WTC11 (cell line): ENCODE data around the gene NGLY1. TPM values are rescaled to one million over a fixed set of nuclear protein-coding genes. Genes with fewer than 3 reads are reported as not detected.

Experiments
- ATAC-seq: fragments of 200-7000 bp; cut with Tn5 transposase; 2 replicates; pipeline ENCODE4 v1.10.0; 2021; ENCODE audit warnings: mild to moderate bottlenecking, moderate library complexity
- CTCF ChIA-PET: fragments of 300-600 bp; sonication (Branson Sonifier 250); formaldehyde crosslinking; loops from one replicate; lab custom pipeline; 2021; ENCODE audit warnings: antibody characterized with exemption; lab: Charles Lee
- POLR2A ChIA-PET: fragments of 350-600 bp; sonication (Branson Sonifier 250); formaldehyde crosslinking; loops from one replicate; lab custom pipeline; 2021; ENCODE audit warnings: antibody characterized with exemption; lab: Charles Lee
- DNase-seq: peaks from one replicate; pipeline ENCODE4 v3.0.0; 2021; ENCODE audit warnings: low spot score
- H3K27ac Mint-ChIP-seq: 2 replicates; pipeline ENCODE4 v1.8.0; 2021; ENCODE audit warnings: mixed read lengths
- H3K27me3 Mint-ChIP-seq: 2 replicates; pipeline ENCODE4 v1.8.0; 2021; ENCODE audit warnings: low read depth, mild to moderate bottlenecking, moderate library complexity, mixed read lengths
- H3K36me3 Mint-ChIP-seq: 2 replicates; pipeline ENCODE4 v1.8.0; 2021; ENCODE audit warnings: mixed read lengths
- H3K4me1 Mint-ChIP-seq: 2 replicates; pipeline ENCODE4 v1.8.0; 2022; ENCODE audit warnings: mixed read lengths
- H3K4me3 Mint-ChIP-seq: 2 replicates; pipeline ENCODE4 v1.8.0; 2021; ENCODE audit warnings: mild to moderate bottlenecking, moderate library complexity, mixed read lengths
- H3K9me3 Mint-ChIP-seq: 2 replicates; pipeline ENCODE4 v1.8.0; 2021; ENCODE audit warnings: mixed read lengths
- ATF1 ChIP-seq: sonication (generic); formaldehyde crosslinking; IDR thresholded peaks from 2 replicates; pipeline ENCODE4 v1.8.1; 2023; ENCODE audit warnings: mild to moderate bottlenecking, moderate library complexity, missing genetic modification reagents
- CREM ChIP-seq: sonication (generic); formaldehyde crosslinking; IDR thresholded peaks from 2 replicates; pipeline ENCODE4 v1.8.1; 2022; ENCODE audit warnings: mild to moderate bottlenecking, missing genetic modification reagents, moderate library complexity
- EMX1 ChIP-seq: fragments of 250-450 bp; sonication (Bioruptor Pico); IDR thresholded peaks from 2 replicates; pipeline ENCODE4 v1.8.0; 2021; ENCODE audit warnings: mild to moderate bottlenecking
- FOXK1 ChIP-seq: sonication (generic); formaldehyde crosslinking; IDR thresholded peaks from 2 replicates; pipeline ENCODE4 v1.8.0; 2022; ENCODE audit warnings: mild to moderate bottlenecking, moderate library complexity, missing genetic modification reagents
- GTF2I ChIP-seq: fragments of 250-450 bp; sonication (Bioruptor Pico); conservative IDR thresholded peaks from 2 replicates; pipeline ENCODE4 v1.4.0; 2021; ENCODE audit warnings: mild to moderate bottlenecking
- NR2C2 ChIP-seq: sonication (generic); formaldehyde crosslinking; IDR thresholded peaks from 2 replicates; pipeline ENCODE4 v1.8.0; 2022; ENCODE audit warnings: mild to moderate bottlenecking, missing genetic modification reagents
- OVOL2 ChIP-seq: fragments of 250-450 bp; sonication (Bioruptor Pico); IDR thresholded peaks from 2 replicates; pipeline ENCODE4 v1.9.0; 2021; ENCODE audit warnings: mild to moderate bottlenecking, borderline replicate concordance
- ZNF138 ChIP-seq: sonication (generic); formaldehyde crosslinking; conservative IDR thresholded peaks from 2 replicates; pipeline ENCODE4 v1.8.1; 2022; ENCODE audit warnings: mild to moderate bottlenecking, moderate library complexity, missing genetic modification reagents
- ZNF232 ChIP-seq: sonication (generic); formaldehyde crosslinking; IDR thresholded peaks from 2 replicates; pipeline ENCODE4 v1.8.0; 2022; ENCODE audit warnings: mild to moderate bottlenecking, missing genetic modification reagents
- ZNF423 ChIP-seq: fragments of 250-450 bp; sonication (Bioruptor Pico); IDR thresholded peaks from 2 replicates; pipeline ENCODE4 v2.1.2; 2022; ENCODE audit warnings: mild to moderate bottlenecking, moderate library complexity
- total RNA-seq: library from RNA; stranded (reverse); gene quantifications from 3 replicates; pipeline ENCODE4 v1.2.3, GENCODE V29; 2021
- TF ChIP-seq, protein P1 (sequence below): sonication (generic); formaldehyde crosslinking; IDR thresholded peaks from 2 replicates; pipeline ENCODE4 v1.8.1; 2022; ENCODE audit warnings: mild to moderate bottlenecking, missing genetic modification reagents, moderate library complexity, borderline replicate concordance
- TF ChIP-seq, protein P2 (sequence below): fragments of 250-450 bp; sonication (Bioruptor Pico); IDR thresholded peaks from 2 replicates; pipeline ENCODE4 v1.8.0; 2021; ENCODE audit warnings: mild to moderate bottlenecking
- TF ChIP-seq, protein P3 (sequence below): sonication (generic); formaldehyde crosslinking; IDR thresholded peaks from 2 replicates; pipeline ENCODE4 v1.8.0; 2022; ENCODE audit warnings: mild to moderate bottlenecking, missing genetic modification reagents
- TF ChIP-seq, protein P4 (sequence below): sonication (generic); formaldehyde crosslinking; IDR thresholded peaks from 2 replicates; pipeline ENCODE4 v1.8.1; 2023; ENCODE audit warnings: mild to moderate bottlenecking, missing genetic modification reagents
- TF ChIP-seq, protein P5 (sequence below): sonication (generic); formaldehyde crosslinking; IDR thresholded peaks from 2 replicates; pipeline ENCODE4 v1.8.1; 2023; ENCODE audit warnings: mild to moderate bottlenecking, missing genetic modification reagents, borderline replicate concordance
- TF ChIP-seq, protein P6 (sequence below): fragments of 250-450 bp; sonication (Bioruptor Pico); IDR thresholded peaks from 2 replicates; pipeline ENCODE4 v2.1.2; 2022; ENCODE audit warnings: mild to moderate bottlenecking, moderate library complexity

Gene NGLY1
- total RNA-seq, 1 experiment from 2014 or later: 20.6 TPM

DNA sequence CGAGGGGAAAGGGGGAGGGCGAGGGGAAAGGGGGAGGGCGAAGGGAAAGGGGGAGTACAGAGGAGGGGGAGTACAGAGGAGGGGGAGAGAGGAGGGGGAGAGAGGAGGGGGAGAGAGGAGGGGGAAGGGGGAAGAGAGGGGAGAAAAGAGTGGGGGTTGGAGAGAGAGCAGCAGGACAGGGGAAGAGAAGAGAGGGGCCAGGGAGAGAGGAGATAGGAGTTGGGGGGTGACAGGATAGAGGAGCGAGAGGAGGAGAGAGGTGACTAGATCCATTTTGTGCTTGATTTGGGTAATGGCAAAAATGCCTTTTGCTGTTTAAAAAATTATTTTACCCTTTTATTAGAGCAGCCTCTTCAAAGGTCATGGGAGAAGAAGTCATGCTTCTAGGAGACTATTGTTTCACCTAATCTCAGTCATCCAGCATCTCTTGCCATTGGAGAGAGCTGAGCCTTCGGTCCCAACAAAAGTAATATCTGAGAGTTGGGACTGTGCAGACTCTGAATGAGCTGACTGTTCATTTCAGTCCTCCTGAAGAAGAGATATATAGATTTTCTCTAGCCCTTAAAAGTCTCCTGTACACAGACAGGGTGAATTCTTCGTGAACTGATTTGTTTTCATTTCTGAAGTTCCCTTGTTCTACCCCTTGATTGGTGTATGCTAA lies 103.5 kb downstream of the NGLY1 start:
- Mint-ChIP-seq H3K9me3 (no peaks in the 10 kb centered on the region), H3K4me3 (no peak overlapping the region), H3K27ac (no peak overlapping the region), H3K4me1 (0 out of 2 replicates have a peak, but pooled peaks cover 4% of the 10 kb centered on the region), H3K27me3 (no peaks in the 10 kb centered on the region), H3K36me3 (no peaks in the 10 kb centered on the region)
- POLR2A ChIA-PET: no interaction called here
- TF ChIP-seq CREM (CRISPR knock-in tag) (no peak), EMX1 (CRISPR knock-in tag) (no peak), OVOL2 (CRISPR knock-in tag) (no peak), ZNF423 (no peak)
- TF ChIP-seq, protein P1, sequence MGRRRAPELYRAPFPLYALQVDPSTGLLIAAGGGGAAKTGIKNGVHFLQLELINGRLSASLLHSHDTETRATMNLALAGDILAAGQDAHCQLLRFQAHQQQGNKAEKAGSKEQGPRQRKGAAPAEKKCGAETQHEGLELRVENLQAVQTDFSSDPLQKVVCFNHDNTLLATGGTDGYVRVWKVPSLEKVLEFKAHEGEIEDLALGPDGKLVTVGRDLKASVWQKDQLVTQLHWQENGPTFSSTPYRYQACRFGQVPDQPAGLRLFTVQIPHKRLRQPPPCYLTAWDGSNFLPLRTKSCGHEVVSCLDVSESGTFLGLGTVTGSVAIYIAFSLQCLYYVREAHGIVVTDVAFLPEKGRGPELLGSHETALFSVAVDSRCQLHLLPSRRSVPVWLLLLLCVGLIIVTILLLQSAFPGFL (CRISPR knock-in tag): no peak
- TF ChIP-seq, protein P2, sequence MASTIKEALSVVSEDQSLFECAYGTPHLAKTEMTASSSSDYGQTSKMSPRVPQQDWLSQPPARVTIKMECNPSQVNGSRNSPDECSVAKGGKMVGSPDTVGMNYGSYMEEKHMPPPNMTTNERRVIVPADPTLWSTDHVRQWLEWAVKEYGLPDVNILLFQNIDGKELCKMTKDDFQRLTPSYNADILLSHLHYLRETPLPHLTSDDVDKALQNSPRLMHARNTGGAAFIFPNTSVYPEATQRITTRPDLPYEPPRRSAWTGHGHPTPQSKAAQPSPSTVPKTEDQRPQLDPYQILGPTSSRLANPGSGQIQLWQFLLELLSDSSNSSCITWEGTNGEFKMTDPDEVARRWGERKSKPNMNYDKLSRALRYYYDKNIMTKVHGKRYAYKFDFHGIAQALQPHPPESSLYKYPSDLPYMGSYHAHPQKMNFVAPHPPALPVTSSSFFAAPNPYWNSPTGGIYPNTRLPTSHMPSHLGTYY: no peak
- TF ChIP-seq, protein P3, sequence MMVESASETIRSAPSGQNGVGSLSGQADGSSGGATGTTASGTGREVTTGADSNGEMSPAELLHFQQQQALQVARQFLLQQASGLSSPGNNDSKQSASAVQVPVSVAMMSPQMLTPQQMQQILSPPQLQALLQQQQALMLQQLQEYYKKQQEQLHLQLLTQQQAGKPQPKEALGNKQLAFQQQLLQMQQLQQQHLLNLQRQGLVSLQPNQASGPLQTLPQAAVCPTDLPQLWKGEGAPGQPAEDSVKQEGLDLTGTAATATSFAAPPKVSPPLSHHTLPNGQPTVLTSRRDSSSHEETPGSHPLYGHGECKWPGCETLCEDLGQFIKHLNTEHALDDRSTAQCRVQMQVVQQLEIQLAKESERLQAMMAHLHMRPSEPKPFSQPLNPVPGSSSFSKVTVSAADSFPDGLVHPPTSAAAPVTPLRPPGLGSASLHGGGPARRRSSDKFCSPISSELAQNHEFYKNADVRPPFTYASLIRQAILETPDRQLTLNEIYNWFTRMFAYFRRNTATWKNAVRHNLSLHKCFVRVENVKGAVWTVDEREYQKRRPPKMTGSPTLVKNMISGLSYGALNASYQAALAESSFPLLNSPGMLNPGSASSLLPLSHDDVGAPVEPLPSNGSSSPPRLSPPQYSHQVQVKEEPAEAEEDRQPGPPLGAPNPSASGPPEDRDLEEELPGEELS (CRISPR knock-in tag): no peak
- TF ChIP-seq, protein P4, sequence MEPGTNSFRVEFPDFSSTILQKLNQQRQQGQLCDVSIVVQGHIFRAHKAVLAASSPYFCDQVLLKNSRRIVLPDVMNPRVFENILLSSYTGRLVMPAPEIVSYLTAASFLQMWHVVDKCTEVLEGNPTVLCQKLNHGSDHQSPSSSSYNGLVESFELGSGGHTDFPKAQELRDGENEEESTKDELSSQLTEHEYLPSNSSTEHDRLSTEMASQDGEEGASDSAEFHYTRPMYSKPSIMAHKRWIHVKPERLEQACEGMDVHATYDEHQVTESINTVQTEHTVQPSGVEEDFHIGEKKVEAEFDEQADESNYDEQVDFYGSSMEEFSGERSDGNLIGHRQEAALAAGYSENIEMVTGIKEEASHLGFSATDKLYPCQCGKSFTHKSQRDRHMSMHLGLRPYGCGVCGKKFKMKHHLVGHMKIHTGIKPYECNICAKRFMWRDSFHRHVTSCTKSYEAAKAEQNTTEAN (CRISPR knock-in tag): no peak
- TF ChIP-seq, protein P5, sequence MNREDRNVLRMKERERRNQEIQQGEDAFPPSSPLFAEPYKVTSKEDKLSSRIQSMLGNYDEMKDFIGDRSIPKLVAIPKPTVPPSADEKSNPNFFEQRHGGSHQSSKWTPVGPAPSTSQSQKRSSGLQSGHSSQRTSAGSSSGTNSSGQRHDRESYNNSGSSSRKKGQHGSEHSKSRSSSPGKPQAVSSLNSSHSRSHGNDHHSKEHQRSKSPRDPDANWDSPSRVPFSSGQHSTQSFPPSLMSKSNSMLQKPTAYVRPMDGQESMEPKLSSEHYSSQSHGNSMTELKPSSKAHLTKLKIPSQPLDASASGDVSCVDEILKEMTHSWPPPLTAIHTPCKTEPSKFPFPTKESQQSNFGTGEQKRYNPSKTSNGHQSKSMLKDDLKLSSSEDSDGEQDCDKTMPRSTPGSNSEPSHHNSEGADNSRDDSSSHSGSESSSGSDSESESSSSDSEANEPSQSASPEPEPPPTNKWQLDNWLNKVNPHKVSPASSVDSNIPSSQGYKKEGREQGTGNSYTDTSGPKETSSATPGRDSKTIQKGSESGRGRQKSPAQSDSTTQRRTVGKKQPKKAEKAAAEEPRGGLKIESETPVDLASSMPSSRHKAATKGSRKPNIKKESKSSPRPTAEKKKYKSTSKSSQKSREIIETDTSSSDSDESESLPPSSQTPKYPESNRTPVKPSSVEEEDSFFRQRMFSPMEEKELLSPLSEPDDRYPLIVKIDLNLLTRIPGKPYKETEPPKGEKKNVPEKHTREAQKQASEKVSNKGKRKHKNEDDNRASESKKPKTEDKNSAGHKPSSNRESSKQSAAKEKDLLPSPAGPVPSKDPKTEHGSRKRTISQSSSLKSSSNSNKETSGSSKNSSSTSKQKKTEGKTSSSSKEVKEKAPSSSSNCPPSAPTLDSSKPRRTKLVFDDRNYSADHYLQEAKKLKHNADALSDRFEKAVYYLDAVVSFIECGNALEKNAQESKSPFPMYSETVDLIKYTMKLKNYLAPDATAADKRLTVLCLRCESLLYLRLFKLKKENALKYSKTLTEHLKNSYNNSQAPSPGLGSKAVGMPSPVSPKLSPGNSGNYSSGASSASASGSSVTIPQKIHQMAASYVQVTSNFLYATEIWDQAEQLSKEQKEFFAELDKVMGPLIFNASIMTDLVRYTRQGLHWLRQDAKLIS (CRISPR knock-in tag): no peak
- TF ChIP-seq, protein P6, sequence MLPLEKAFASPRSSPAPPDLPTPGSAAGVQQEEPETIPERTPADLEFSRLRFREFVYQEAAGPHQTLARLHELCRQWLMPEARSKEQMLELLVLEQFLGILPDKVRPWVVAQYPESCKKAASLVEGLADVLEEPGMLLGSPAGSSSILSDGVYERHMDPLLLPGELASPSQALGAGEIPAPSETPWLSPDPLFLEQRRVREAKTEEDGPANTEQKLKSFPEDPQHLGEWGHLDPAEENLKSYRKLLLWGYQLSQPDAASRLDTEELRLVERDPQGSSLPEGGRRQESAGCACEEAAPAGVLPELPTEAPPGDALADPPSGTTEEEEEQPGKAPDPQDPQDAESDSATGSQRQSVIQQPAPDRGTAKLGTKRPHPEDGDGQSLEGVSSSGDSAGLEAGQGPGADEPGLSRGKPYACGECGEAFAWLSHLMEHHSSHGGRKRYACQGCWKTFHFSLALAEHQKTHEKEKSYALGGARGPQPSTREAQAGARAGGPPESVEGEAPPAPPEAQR: no peak
- CTCF ChIA-PET: interaction anchor here (1.3 kb wide), 1 partner anchor 32 kb away, joined by 3 read pairs; no protein-coding TSS in a partner anchor
- no peak for ATAC-seq
- DNase-seq: no peak

DNA sequence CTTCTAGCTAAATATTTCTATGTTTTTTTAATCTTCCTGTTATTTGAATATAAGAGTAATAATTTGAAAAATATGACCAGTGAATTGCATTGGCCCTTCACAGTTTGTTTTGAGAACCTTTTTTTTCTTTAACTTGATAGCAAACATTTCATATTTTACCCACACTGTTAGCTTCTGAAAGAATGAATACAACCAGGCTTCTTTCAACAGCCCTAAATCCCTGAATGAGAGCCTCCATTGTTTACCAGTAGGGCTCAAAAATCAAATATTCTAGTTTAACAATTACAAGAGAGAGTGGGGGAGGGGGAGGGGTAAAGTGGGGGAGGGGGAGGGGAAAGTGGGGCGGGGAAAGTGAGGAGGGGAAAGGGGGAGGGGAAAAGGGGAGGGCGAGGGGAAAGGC lies 104.1 kb downstream of the NGLY1 start:
- H3K4me1 Mint-ChIP-seq: 0 out of 2 replicates have a peak, but pooled peaks cover 4% of the 10 kb centered on the region
- ChIA-PET CTCF (interaction anchor here (1.5 kb wide), 1 partner anchor 31 kb away, joined by 3 read pairs; no protein-coding TSS in a partner anchor), POLR2A (no interaction called here)
- DNase-seq (no peak), ATAC-seq (no peak)
- no peaks in the 10 kb centered on the region for H3K27me3 Mint-ChIP-seq
- H3K4me3 Mint-ChIP-seq: no peak overlapping the region
- H3K36me3 Mint-ChIP-seq: no peaks in the 10 kb centered on the region
- no peak overlapping the region for H3K27ac Mint-ChIP-seq
- no peaks in the 10 kb centered on the region for H3K9me3 Mint-ChIP-seq
- no peak for TF ChIP-seq ZNF423
- TF ChIP-seq ZNF138: no peak
- TF ChIP-seq GTF2I (CRISPR knock-in tag): no peak
- no peak for TF ChIP-seq ATF1 (CRISPR knock-in tag)
- no peak for TF ChIP-seq FOXK1 (CRISPR knock-in tag)
- TF ChIP-seq ZNF232 (CRISPR knock-in tag): no peak
- TF ChIP-seq NR2C2 (CRISPR knock-in tag): no peak
